OCI-LY3 (cell line): ENCODE measurements around the gene TMEM252.

Source experiments
- H2AFZ ChIP-seq: fragments of 200-600, 300-600 bp; shearing (Covaris generic); 2 replicates; pipeline ENCODE4 v1.6.0; 2014; ENCODE audit warnings: antibody characterized with exemption, low read depth, low read length
- H3K27ac ChIP-seq: fragments of 200-600, 300-600 bp; sonication (generic); 2 replicates; pipeline ENCODE4 v1.5.1; 2014; ENCODE audit warnings: mild to moderate bottlenecking, low read length, moderate library complexity, mixed read lengths
- H3K27me3 ChIP-seq: fragments of 200-600, 300-600 bp; sonication (generic); 2 replicates; pipeline ENCODE4 v1.6.1; 2014; ENCODE audit warnings: low read depth, low read length, mixed read lengths
- H3K36me3 ChIP-seq: fragments of 200-600, 300-600 bp; sonication (generic); replicated peaks from 2 replicates; pipeline ENCODE3; 2014; ENCODE audit warnings: low read depth, low read length, mixed read lengths
- H3K4me1 ChIP-seq: fragments of 300-600, 200-600 bp; sonication (generic); 2 replicates; pipeline ENCODE4 v1.6.1; 2014; ENCODE audit warnings: low read length, mixed read lengths
- H3K4me2 ChIP-seq: fragments of 200-600, 300-600 bp; sonication (generic); 2 replicates; pipeline ENCODE4 v1.6.1; 2014; ENCODE audit warnings: low read length, mixed read lengths
- H3K4me3 ChIP-seq: fragments of 300-600, 200-600 bp; sonication (generic); 2 replicates; pipeline ENCODE4 v1.5.1; 2014; ENCODE audit warnings: antibody characterized with exemption, mild to moderate bottlenecking, low read length, moderate library complexity
- H3K79me2 ChIP-seq: fragments of 300-600, 200-600 bp; shearing (Covaris generic); 2 replicates; pipeline ENCODE4 v1.6.1; 2014; ENCODE audit warnings: mild to moderate bottlenecking, low read length, mixed read lengths
- H3K9ac ChIP-seq: fragments of 300-600, 200-600 bp; shearing (Covaris generic); 2 replicates; pipeline ENCODE4 v1.6.0; 2014; ENCODE audit warnings: mild to moderate bottlenecking, low read length, moderate library complexity
- H3K9me3 ChIP-seq: fragments of 200-600, 300-600 bp; shearing (Covaris generic); 2 replicates; pipeline ENCODE4 v1.6.1; 2014; ENCODE audit warnings: low read length, mixed read lengths; ENCODE audit not compliant: insufficient read depth
- H4K20me1 ChIP-seq: fragments of 200-600, 300-600 bp; sonication (generic); 2 replicates; pipeline ENCODE4 v1.6.1; 2016; ENCODE audit warnings: low read length, mixed read lengths; ENCODE audit not compliant: insufficient read depth
- CTCF ChIP-seq: fragments of 200-600, 300-600 bp; sonication (generic); IDR thresholded peaks from 2 replicates; pipeline ENCODE4 v1.5.1; 2014; ENCODE audit warnings: antibody characterized with exemption, low read length, low read depth
- EZH2phosphoT487 ChIP-seq: fragments of 200-600 bp; shearing (Covaris generic); IDR thresholded peaks from 2 replicates; pipeline ENCODE4 v1.6.1; 2018; ENCODE audit warnings: antibody characterized with exemption, mixed run types, low read depth

Gene TMEM252

GRCh38 chr9:68522131-68522530, 18.6 kb downstream of the TMEM252 start:
- 0 out of 2 replicates have a peak, but pooled peaks cover 4% of the 10 kb centered on the region for H3K27me3 ChIP-seq

GRCh38 chr9:68515326-68516017, 25.2 kb downstream of the TMEM252 start:
- Histone ChIP-seq H3K4me1 (peaks cover 8% of the 10 kb centered on the region), H3K27me3 (0 out of 2 replicates have a peak, but pooled peaks cover 4% of the 10 kb centered on the region), H2AFZ (no peak overlapping the region), H3K36me3 (no peaks in the 10 kb centered on the region), H3K9me3 (peaks cover 7% of the 10 kb centered on the region; the same call in 1 of the 2 replicates), H3K9ac (no peak overlapping the region), H3K27ac (no peak overlapping the region), H3K4me2 (no peak overlapping the region), H3K4me3 (no peak overlapping the region), H3K79me2 (no peaks in the 10 kb centered on the region), H4K20me1 (no peaks in the 10 kb centered on the region)
- TF ChIP-seq EZH2phosphoT487 = no peak
- no peak for TF ChIP-seq CTCF

More at GRCh38 chr9:68522131-68522530, 18.6 kb downstream of the TMEM252 start:
- no peak overlapping the region for H3K27ac ChIP-seq
- no peak overlapping the region for H3K4me3 ChIP-seq
- no peak overlapping the region for H3K9ac ChIP-seq
- H3K79me2 ChIP-seq = no peaks in the 10 kb centered on the region
- no peaks in the 10 kb centered on the region for H4K20me1 ChIP-seq
- TF ChIP-seq EZH2phosphoT487 (no peak), CTCF (no peak)
- H3K36me3 ChIP-seq = no peaks in the 10 kb centered on the region
- peaks cover 7% of the 10 kb centered on the region; the same call in 1 of the 2 replicates for H3K9me3 ChIP-seq
- H3K4me2 ChIP-seq = no peak overlapping the region
- no peak overlapping the region for H2AFZ ChIP-seq
- H3K4me1 ChIP-seq = no peaks in the 10 kb centered on the region

GRCh38 chr9:68513981-68514380, 26.7 kb downstream of the TMEM252 start:
- Histone ChIP-seq H3K27ac (no peak overlapping the region), H3K4me1 (peaks cover 16% of the 10 kb centered on the region), H3K27me3 (0 out of 2 replicates have a peak, but pooled peaks cover 4% of the 10 kb centered on the region), H4K20me1 (no peaks in the 10 kb centered on the region), H3K79me2 (no peaks in the 10 kb centered on the region), H3K4me2 (no peak overlapping the region), H3K9ac (no peak overlapping the region), H3K4me3 (no peak overlapping the region), H3K36me3 (no peaks in the 10 kb centered on the region), H2AFZ (no peak overlapping the region), H3K9me3 (peaks cover 7% of the 10 kb centered on the region; the same call in 1 of the 2 replicates)
- TF ChIP-seq CTCF = no peak
- TF ChIP-seq EZH2phosphoT487 = no peak

GRCh38 chr9:68513385-68513784, 27.3 kb downstream of the TMEM252 start:
- Histone ChIP-seq H2AFZ (no peak overlapping the region), H3K27me3 (0 out of 2 replicates have a peak, but pooled peaks cover 3% of the 10 kb centered on the region)

More at GRCh38 chr9:68513385-68513784, 27.3 kb downstream of the TMEM252 start:
- H3K9me3 ChIP-seq = peaks cover 6% of the 10 kb centered on the region; the same call in 1 of the 2 replicates
- no peak overlapping the region for H3K27ac ChIP-seq
- H3K9ac ChIP-seq = no peak overlapping the region
- no peak overlapping the region for H3K4me3 ChIP-seq
- TF ChIP-seq CTCF (no peak), EZH2phosphoT487 (no peak)
- no peak overlapping the region for H3K4me2 ChIP-seq
- peaks cover 16% of the 10 kb centered on the region for H3K4me1 ChIP-seq
- H3K36me3 ChIP-seq = no peaks in the 10 kb centered on the region
- H3K79me2 ChIP-seq = no peaks in the 10 kb centered on the region
- no peaks in the 10 kb centered on the region for H4K20me1 ChIP-seq
